Fibroblast of peridontal ligament (primary cell): Measurements from ENCODE around the gene USF2.

Experiments
- DNase-seq: peaks from one replicate; pipeline ENCODE4 v3.0.0-alpha.2; 2010; ENCODE audit errors: extremely low read depth

USF2 gene

DNA sequence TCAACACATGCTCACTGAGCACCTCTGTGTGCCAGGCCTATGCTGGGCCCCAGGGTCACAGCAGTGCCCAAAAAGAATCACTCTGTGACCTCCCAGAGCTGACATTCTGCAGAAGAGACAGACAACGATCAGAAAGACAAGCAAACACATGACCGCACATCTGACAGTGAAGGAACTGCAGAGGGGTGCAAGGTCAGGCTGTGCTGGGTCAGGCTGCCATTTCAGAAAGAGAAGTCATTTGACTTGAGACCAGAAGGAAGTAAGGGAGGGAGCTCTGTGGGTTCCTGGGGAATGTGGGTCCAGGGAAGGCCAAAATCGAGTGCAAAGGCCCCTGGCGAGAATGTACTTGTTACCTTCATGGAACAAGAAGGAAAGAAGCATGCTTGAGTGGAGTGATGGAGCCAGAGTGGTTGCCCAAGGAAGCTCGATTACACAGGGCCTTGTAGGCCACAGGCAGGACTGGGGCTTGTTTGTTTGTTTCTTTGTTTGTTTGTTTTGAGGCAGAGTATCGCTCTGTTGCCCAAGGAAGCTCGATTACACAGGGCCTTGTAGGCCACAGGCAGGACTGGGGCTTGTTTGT lies 48.8 kb downstream of the USF2 start:
- no peak for DNase-seq

DNA sequence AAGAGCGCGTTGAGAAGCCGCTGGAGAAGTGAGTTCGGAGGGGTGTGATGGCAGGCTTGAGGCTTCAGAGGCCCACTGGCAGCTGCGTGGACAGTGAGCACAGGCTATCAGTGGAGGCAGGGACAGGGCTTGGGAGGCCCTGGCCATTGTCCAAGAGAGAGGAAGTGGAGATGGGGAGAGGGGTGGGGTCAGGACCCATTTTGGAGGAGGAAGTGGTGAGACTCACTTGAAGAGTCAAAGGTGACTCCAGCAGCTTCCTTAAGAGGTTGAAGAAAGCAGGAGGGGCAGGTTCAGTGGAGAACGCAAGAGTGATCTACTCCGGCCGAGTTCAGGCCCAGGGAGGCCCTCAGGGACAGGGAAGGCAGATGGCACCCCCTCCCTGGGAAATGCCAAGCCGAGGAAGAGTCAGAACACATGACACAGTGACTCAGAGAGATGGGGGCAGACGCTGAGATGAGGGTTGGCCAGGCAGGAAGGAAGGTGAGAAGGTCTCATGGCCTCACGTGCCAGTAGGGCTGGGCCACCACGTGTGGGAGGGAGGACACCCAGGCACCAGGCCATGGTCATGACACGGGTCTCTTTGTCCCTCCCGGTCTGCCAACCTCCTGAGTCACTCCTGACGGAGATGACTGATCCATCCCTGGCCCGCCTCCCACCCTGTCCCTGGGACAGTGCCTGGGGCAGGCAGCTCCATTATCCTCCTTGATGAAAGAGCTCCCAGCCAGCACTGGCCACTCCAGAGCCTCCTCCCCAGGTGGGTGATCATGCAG lies 50.1 kb downstream of the USF2 start:
- peak; percentile 13 for DNase-seq

DNA sequence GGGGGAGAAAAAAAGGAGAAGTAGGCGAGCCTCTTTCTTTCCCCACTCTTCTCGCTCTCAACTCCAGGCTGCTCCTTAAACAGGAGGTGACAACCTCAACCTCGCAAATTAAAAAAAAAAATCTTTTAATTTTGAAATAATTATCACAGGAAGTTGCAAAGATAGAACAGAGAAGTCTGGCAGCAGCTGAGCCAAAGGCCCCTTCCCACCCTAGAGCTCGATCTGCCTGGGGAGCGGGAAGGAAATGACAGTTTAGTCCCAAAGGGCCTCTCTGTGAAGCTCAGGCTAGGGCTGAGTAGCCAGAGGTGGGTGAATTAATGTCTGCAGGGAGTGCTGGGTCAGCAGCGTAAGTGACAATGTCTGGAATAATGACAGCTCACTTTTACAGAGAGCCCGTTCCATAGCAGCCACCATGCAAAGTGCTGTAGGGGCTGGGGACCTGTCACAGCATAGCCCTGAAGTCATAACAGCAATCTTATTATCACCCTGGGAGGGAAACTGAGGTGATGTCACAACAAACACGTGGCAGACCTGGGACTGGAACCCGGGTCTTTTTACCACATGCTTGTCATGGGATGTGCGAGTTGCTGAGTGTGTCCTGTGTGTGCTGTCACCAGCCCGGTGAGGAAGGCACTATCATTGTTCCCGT lies 51.4 kb downstream of the USF2 start:
- DNase-seq, result no peak

DNA sequence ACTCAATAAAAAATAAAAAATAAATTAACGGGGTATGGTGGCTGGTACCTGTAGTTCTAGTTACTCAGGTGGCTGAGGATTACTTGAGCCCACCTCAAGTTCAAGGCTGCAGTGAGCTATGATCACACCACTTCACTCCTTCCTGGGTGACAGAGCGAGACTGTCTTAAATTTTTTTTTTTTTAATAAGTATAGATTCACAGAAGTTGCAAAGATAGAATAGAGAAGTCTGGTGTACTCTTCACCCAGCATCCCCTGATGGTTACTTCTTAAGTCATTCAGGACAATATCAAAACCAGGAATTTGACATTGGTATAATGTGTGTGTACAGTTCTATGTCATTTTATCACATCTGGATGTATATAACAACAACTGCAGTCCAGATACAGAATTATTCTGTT lies 52.5 kb downstream of the USF2 start:
- no peak for DNase-seq

DNA sequence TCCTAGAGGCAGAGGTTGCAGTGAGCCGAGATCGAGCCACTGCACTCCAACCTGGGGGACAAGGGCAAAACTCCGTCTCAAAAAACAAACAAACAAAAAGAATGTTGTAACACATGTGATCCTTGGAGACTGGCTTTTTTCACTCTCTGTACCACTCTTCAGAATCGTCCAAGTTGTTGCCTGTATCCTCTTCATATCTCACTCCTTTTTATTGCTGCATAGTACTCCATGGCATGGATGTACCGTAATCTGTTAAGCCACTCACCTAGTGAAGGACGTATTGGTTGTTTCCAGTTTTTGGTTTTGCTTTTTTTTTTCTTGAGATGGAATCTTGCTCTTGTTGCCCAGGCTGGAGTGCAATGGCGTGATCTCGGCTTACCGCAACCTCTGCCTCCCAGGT lies 53.3 kb downstream of the USF2 start:
- DNase-seq, result no peak

DNA sequence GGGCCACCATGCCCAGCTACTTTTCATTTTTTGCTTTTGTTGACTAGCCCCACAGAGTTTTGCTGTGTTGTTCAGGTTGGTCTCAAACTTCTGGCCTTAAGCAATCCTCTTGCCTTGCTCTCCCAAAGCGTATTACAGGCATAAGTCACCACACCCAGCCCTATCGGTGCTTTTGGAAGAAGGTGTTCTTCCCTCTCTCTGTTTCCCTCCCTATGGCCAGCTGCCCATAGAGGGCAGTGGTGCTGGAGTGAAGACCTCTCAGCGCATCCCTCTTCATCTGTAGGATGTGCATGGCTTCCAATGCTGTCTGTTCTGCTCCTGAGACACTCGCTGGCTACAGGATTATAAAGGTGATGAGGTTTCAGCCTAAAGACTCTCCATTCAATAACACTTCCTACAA lies 58.9 kb downstream of the USF2 start:
- no peak for DNase-seq

DNA sequence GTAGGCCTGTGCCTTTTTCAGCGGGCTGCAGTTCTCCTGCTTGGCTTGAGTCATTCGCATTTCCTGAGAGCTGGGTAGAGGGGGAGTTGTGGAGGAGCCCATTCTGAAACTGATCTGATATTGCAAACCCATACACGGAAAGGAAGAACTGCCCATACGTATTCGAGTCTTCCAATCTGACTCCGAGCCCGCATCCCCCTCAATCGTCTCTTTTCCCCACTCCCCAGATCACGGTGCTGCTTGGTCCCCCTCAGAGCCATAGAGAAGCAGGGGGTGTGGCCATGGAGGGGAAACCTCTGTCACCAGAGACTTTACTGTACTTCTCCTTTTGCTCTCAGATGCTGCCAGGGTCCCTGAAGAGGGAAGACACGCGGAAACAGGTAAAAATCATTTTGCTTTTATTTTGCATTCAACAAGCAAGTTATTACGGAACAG lies 60.1 kb downstream of the USF2 start, which contains the start of gene CD22:
Gene CD22 (plus strand): TSS at position 337 of the 435 bp plus-strand sequence. CDS start 2,854 bp downstream, outside the sequence.
- no peak for DNase-seq

DNA sequence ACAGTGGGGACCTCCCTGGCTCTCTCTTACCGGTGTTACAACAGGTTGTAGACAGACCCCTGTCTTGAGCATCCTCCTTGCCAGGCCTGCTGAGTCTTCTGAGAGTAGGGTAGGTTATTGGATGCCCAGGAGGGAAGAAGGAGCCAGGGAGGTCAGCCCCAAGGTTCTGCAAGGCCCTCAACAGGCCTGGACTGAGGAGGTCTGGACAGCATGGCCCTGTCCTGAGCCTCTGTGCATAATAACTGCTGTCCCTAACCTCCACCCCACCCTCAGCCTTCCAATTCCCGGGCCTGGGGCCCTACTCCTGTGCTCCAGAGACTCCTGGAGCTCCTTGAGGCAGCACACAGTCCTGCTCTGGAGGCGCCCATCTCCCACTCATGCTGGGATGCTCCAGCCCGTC lies 60.6 kb downstream of the USF2 start:
- DNase-seq, result no peak
